A673 (cell line): ENCODE results near the gene MCAM. TPM values are rescaled to one million over a fixed set of nuclear protein-coding genes. Genes with fewer than 3 reads are reported as not detected.

Experiments
- BruUV-seq: library from RNA; stranded (reverse); fragments of 400-500 nt; replicated peaks from 2 replicates; lab custom pipeline; 2021; lab: Mats Ljungman, UMichigan
- CTCF ChIA-PET: fragments of 300-600 bp; sonication (Branson Sonifier 250); formaldehyde crosslinking; loops from one replicate; lab custom pipeline; 2022; ENCODE audit warnings: antibody characterized with exemption; lab: Charles Lee
- POLR2A ChIA-PET: fragments of 300-600 bp; sonication (Branson Sonifier 250); formaldehyde crosslinking; loops from one replicate; lab custom pipeline; 2022; ENCODE audit warnings: antibody characterized with exemption; ENCODE audit not compliant: low non-redundant PET; lab: Charles Lee
- DNase-seq: peaks from one replicate; pipeline ENCODE4 v3.0.0-alpha.2; 2015; ENCODE audit warnings: low spot score
- H3K27ac ChIP-seq: fragments of 200-600 bp; sonication (generic); 2 replicates; pipeline ENCODE4 v1.5.1; 2016; ENCODE audit warnings: mixed run types, low read depth, mild to moderate bottlenecking, mixed read lengths, antibody characterized with exemption, low read length; ENCODE audit not compliant: poor library complexity, severe bottlenecking
- H3K27me3 ChIP-seq: fragments of 200-600 bp; sonication (generic); replicated peaks from 2 replicates; pipeline ENCODE4 v1.6.1; 2017; ENCODE audit warnings: mixed run types, low read depth, mild to moderate bottlenecking, mixed read lengths, antibody characterized with exemption, low read length; ENCODE audit not compliant: insufficient read depth, poor library complexity
- H3K36me3 ChIP-seq: fragments of 200-600 bp; sonication (generic); 2 replicates; pipeline ENCODE4 v1.6.1; 2016; ENCODE audit warnings: mixed run types, mild to moderate bottlenecking, mixed read lengths, antibody characterized with exemption, low read length; ENCODE audit not compliant: insufficient read depth, poor library complexity, severe bottlenecking
- H3K4me1 ChIP-seq: fragments of 200-600 bp; sonication (generic); 2 replicates; pipeline ENCODE4 v1.6.1; 2017; ENCODE audit warnings: mixed run types, mild to moderate bottlenecking, mixed read lengths, antibody characterized with exemption, low read length; ENCODE audit not compliant: insufficient read depth, poor library complexity, severe bottlenecking
- H3K4me3 ChIP-seq: fragments of 200-600 bp; sonication (generic); 2 replicates; pipeline ENCODE4 v1.5.1; 2016; ENCODE audit warnings: low read depth, mixed run types, mild to moderate bottlenecking, mixed read lengths, low read length; ENCODE audit not compliant: poor library complexity, severe bottlenecking
- H3K9me3 ChIP-seq: fragments of 200-600 bp; sonication (generic); 2 replicates; pipeline ENCODE4 v1.6.1; 2016; ENCODE audit warnings: mixed run types, low read depth, mild to moderate bottlenecking, mixed read lengths, antibody characterized with exemption, low read length; ENCODE audit not compliant: poor library complexity, severe bottlenecking
- EZH2 ChIP-seq: fragments of 200-600 bp; sonication (generic); IDR thresholded peaks from 2 replicates; pipeline ENCODE4 v1.6.1; 2017; ENCODE audit warnings: borderline replicate concordance, low read depth, mild to moderate bottlenecking, mixed read lengths, antibody characterized with exemption, low read length; ENCODE audit not compliant: poor library complexity, severe bottlenecking
- intact Hi-C: fragments of 100-400 bp; cut with micrococcal nuclease; formaldehyde crosslinking; loops from one replicate; pipeline ENCODE4 v1.10.0; 2022; ENCODE audit not compliant: unreplicated experiment
- total RNA-seq: library from RNA; stranded (reverse); gene quantifications from 2 replicates; pipeline ENCODE4 v1.2.3, GENCODE V29; 2021
- TF ChIP-seq, protein P1 (sequence below): fragments of 300-800, 200-600 bp; sonication (generic); conservative IDR thresholded peaks from 2 replicates; pipeline ENCODE4 v1.5.1; 2017; ENCODE audit warnings: low read depth, mild to moderate bottlenecking, antibody characterized with exemption, low read length, moderate library complexity, mixed read lengths

MCAM gene
- total RNA-seq, 1 experiment from 2014 or later = 14.4 TPM

DNA sequence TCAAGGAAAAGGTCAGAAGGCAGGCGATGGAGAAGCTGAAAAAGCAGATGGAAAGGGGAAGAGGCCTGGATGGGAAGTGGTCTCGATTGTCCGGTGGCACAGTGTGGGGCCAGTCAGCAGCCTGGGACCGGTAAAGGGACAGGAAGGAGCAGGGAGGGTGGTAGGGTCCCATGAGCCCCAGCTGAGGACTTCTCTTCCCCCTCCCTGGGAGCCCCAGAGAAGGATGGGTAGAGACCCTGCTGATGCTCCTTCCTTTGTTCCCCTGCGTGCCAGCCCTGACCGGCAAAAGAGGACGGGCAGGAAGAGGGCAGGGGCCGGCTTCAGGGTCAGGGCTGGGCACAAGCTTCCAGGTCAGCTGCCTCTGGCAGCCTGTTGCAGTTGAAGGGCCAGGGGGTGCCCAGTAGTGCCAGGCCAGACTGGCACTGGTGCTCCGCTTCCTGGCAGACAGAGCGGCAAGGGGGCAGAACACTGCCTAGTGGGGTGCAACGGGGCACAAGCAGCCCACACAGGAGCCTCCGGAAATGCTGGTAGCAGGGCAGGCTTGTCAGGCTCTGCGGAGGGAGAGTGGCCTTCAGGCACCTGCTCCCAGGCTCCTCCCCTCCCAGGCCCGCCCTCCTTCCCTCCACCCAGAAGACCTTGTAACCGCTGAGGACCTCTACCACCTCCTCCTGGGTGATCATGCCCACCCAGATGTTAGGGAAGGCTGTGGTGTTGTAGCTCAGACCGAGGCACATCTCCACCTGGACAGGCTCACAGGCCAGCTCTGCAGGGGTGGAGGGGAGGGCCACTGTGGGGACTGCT, 24.5 kb upstream of the MCAM start:
- no TSS peak for BruUV-seq
- ChIA-PET CTCF (interaction anchor here (0.6 kb wide), 1 partner anchor 389 kb away, joined by 9 read pairs; no protein-coding TSS in a partner anchor), POLR2A (no interaction called here)
- TF ChIP-seq, protein P1, sequence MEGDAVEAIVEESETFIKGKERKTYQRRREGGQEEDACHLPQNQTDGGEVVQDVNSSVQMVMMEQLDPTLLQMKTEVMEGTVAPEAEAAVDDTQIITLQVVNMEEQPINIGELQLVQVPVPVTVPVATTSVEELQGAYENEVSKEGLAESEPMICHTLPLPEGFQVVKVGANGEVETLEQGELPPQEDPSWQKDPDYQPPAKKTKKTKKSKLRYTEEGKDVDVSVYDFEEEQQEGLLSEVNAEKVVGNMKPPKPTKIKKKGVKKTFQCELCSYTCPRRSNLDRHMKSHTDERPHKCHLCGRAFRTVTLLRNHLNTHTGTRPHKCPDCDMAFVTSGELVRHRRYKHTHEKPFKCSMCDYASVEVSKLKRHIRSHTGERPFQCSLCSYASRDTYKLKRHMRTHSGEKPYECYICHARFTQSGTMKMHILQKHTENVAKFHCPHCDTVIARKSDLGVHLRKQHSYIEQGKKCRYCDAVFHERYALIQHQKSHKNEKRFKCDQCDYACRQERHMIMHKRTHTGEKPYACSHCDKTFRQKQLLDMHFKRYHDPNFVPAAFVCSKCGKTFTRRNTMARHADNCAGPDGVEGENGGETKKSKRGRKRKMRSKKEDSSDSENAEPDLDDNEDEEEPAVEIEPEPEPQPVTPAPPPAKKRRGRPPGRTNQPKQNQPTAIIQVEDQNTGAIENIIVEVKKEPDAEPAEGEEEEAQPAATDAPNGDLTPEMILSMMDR = no peak
- no peak for TF ChIP-seq EZH2
- H3K9me3 ChIP-seq = no peaks in the 10 kb centered on the region
- H3K36me3 ChIP-seq = peaks cover 4% of the 10 kb centered on the region
- no peak overlapping the region for H3K27ac ChIP-seq
- no peak for DNase-seq
- intact Hi-C loops = no loop called here
- peaks cover 16% of the 10 kb centered on the region for H3K27me3 ChIP-seq
- H3K4me1 ChIP-seq = peaks cover 33% of the 10 kb centered on the region
- no peak overlapping the region for H3K4me3 ChIP-seq

DNA sequence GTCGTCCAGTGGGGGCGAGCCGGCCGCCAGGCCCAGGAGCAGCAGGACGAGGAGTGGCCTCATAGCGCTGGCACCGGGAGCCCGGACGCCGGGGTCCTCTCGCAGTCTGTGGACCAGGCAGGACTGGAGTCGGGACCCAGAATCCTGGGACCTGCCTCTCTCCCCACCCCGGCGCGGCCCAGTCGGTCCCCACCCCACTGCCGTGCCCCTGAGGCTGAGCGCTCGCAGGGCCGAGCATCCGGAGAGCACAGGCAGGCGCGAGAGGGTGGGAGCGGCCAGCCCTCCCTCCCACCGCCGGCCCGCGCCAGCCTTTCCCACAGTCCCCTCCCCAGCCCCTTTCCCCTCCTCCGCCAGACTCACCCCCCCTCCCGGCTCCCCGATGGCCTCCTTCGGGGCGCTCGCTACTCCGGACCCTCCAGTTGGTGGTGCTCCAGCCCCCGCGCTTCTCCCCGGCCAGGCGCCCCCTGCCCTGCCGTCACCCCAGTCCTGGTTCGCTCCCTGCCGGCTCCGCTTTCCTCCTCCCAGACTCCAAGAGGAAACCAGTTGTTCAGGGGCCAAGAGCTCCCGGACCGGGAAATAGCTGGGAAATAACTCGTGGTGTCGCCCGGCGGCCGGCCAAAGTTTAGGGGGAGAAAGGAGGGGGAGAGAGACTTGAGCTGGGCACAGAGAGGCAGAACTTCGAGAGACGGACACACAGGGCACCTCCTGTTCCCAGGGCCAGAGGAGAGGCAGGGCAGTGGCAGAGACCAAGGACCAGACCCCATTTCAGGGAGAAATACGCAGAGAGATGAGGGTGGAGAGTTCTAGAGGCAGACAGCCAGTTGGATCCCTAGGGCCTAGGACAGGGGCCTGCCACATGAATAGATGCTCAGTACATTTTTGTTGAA, 23.6 kb upstream of the MCAM start, which contains the start of gene C1QTNF5:
Gene C1QTNF5, minus strand, starts transcription at position 549 of the 887 bp plus-strand sequence. Its CDS starts 486 bp downstream, at position 63.
- Histone ChIP-seq H3K4me1 (peaks cover 38% of the 10 kb centered on the region), H3K36me3 (peaks cover 12% of the 10 kb centered on the region), H3K27ac (peak within 1 kb of the TSS; percentile 48), H3K27me3 (peaks cover 16% of the 10 kb centered on the region), H3K9me3 (no peaks in the 10 kb centered on the region), H3K4me3 (peak within 1 kb of the TSS; percentile 58)
- DNase-seq = no peak
- no TSS peak for BruUV-seq
- intact Hi-C loops = no loop called here
- ChIA-PET CTCF (interaction anchor here (0.5 to 4.2 kb wide), 11 partner anchors 9 to 274 kb away, joined by 3 to 40 read pairs (median 3); partner anchors contain the start of genes MCAM and USP2), POLR2A (no interaction called here)
- TF ChIP-seq EZH2 = no peak
- TF ChIP-seq, protein P1 = no peak

DNA sequence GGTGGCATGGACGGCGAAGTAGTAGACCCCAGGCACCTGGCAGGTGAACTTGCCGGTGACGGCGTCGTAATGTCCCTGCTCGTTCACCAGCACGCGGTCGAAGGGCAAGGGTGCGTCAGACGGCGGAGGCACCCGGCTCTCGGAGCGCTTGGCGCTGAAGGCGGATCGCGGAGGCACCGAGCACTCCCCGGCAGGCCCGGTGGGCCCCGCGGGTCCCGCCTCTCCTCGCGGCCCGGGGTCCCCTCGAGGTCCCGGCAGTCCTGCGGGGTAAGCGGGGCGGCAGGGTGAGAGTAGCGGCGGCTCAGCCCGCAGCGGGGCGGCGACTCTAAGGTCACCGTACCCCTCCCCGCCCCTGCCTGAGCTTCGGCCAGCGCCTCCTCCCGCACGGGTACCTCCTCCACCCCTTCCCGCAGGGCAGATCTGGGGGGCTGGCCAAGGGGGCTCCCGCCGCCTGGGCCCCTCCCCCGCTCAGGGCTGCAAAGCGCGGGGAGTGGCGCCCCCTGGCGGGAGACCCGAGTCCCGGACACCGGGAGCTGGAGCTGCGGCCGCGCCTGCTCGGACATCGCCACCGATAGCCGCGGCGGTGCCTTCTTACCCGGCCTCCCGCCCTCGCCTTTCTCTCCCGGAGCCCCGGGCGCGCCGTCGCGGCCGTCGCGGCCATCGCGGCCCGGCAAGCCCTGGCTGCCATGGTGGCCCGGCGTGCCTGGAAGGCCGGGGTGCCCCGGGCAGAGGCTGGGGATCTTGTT, 22.8 kb upstream of the MCAM start:
- peaks cover 44% of the 10 kb centered on the region for H3K4me1 ChIP-seq
- intact Hi-C loops = loop anchor here (5.0 to 10.0 kb wide), 2 partner anchors 43 to 435 kb away; partner anchors contain the start of gene USP2
- peaks cover 16% of the 10 kb centered on the region for H3K27me3 ChIP-seq
- CTCF ChIA-PET = interaction anchor here (0.5 to 4.2 kb wide), 11 partner anchors 10 to 273 kb away, joined by 3 to 40 read pairs (median 3); partner anchors contain the start of genes MCAM and USP2
- TF ChIP-seq, protein P1 = peak; percentile 90
- peak; percentile 58 for TF ChIP-seq EZH2
- H3K27ac ChIP-seq = peak overlapping the region; percentile 48
- peak overlapping the region; percentile 58 for H3K4me3 ChIP-seq
- peaks cover 12% of the 10 kb centered on the region for H3K36me3 ChIP-seq
- POLR2A ChIA-PET = no interaction called here
- H3K9me3 ChIP-seq = no peaks in the 10 kb centered on the region
- DNase-seq = peak; percentile 58
- BruUV-seq = no TSS peak
